Activated naive CD8-positive, alpha-beta T cell treated with anti-CD3 and anti-CD28 coated beads for 36 hours (primary cell): ENCODE data around the gene YEATS4. TPM values are rescaled to one million over a fixed set of nuclear protein-coding genes. Genes with fewer than 3 reads are reported as not detected.

Source experiments
- DNase-seq: peaks from one replicate; pipeline ENCODE4 v3.0.0; 2021
- H3K27ac Mint-ChIP-seq: one replicate; pipeline ENCODE4 v1.8.0; 2022; ENCODE audit warnings: mild to moderate bottlenecking, moderate library complexity, mixed read lengths
- H3K27me3 Mint-ChIP-seq: one replicate; pipeline ENCODE4 v1.8.0; 2022; ENCODE audit warnings: mild to moderate bottlenecking, mixed read lengths
- H3K36me3 Mint-ChIP-seq: one replicate; pipeline ENCODE4 v1.8.0; 2021; ENCODE audit warnings: mild to moderate bottlenecking, mixed read lengths
- H3K4me1 Mint-ChIP-seq: one replicate; pipeline ENCODE4 v1.8.0; 2021; ENCODE audit warnings: mixed read lengths
- H3K4me3 Mint-ChIP-seq: one replicate; pipeline ENCODE4 v1.8.0; 2022; ENCODE audit warnings: mild to moderate bottlenecking, moderate library complexity, mixed read lengths
- H3K9me3 Mint-ChIP-seq: one replicate; pipeline ENCODE4 v1.8.0; 2022; ENCODE audit warnings: mixed read lengths
- total RNA-seq, 2 experiments: library from RNA; stranded (reverse); gene quantifications; one replicate each; pipeline ENCODE4 v1.2.3, GENCODE V29; 2021

Gene YEATS4
- total RNA-seq, 2 experiments from 2014 or later: 58.1 to 59.7 TPM

DNA sequence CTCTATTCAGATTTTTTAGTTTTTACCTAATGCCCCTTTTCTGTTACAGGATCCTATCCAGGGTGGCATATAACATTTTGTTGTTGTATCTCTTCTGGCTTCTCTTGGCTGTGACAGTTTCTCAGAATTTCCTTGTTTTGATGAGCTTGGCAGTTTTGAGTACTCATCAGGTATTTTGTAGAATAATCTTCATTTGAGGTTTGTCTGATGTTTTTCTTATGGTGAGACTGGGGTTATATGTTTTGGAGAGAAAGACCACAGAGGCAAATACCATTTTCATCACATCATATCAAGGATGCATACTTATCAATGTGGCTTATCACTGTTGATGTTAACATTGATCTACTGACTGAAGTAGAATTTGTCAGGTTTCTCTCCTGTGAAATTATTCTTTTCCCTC is 25.4 kb upstream of the YEATS4 start:
- Mint-ChIP-seq H3K27ac (no peak overlapping the region), H3K4me1 (peaks cover 37% of the 10 kb centered on the region)

DNA sequence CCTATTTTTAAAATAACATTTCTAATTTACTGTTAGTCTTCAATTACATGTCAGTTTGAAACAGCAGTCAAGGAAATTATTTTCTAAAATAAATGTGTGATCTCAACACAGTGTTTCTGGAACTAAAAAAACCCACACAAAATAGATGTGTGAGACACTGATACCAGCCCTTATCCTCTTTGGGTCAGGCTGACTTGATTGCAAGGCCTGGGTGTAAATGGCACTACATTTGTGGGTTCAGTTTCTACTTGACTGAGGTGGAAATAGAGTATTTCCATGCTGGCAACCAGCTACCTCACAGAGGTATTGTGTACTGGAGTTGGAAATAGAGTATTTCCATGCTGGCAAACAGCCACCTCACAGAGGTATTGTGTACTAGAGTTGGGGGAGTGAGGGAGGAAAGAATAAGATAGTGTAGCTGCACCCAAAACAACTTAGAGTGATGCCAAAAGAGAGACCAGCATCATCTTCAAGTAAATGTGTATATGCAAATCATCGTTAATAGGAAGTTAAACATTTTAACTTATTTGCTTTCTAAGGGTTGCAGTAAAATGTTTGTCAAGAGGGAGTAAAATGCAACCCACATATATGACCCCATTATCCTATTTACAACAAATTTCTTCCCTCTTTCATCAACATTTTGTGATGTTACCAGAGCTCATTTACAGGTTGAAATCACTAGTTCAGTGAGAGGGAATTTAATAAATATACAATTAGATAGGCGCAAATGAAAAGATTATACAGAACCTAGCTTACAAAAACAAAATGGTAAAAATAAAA is 22.0 kb upstream of the YEATS4 start:
- H3K36me3 Mint-ChIP-seq: no peaks in the 10 kb centered on the region
- H3K27ac Mint-ChIP-seq: no peak overlapping the region
- H3K4me1 Mint-ChIP-seq: peaks cover 23% of the 10 kb centered on the region
- H3K27me3 Mint-ChIP-seq: no peaks in the 10 kb centered on the region
- H3K9me3 Mint-ChIP-seq: no peaks in the 10 kb centered on the region
- H3K4me3 Mint-ChIP-seq: no peak overlapping the region
- DNase-seq: no peak

More for the DNA sequence above, 25.4 kb upstream of the YEATS4 start:
- no peak for DNase-seq
- no peaks in the 10 kb centered on the region for H3K36me3 Mint-ChIP-seq
- no peaks in the 10 kb centered on the region for H3K9me3 Mint-ChIP-seq
- H3K4me3 Mint-ChIP-seq: no peak overlapping the region
- H3K27me3 Mint-ChIP-seq: no peaks in the 10 kb centered on the region

DNA sequence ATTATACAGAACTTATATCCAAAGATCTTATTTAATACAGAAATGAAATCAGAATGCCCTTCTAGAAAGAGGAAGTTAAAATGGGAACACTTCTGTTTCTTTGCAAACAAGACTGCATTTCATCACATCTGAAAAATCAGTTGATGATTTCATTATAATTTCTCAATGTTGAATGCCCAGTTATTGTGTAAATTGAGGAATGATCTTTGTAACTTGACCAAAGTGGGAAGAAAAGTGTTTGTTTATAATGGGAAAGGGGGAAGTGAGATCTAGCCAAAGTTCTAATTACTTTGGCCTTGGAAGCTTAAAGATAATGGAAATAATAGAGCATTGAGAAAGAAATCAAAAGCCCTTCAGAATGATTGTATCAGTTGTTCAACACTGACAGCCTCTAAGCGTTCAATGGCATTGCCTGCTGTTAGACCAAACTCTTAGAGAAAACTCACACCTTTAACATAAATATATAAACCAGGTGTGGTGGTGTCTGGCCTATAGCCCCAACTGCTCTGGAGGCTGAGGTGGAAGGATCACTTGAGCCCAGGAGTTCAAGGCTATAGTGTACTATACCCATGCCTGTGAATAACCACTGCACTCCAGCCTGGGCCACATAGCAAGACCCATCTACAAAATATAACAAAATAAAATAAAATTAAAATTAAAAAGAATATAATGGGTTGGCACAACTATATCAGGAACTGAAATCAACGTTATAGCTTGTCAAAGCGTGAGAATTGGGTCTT is 21.3 kb upstream of the YEATS4 start:
- H3K9me3 Mint-ChIP-seq: no peaks in the 10 kb centered on the region
- no peaks in the 10 kb centered on the region for H3K36me3 Mint-ChIP-seq
- H3K27me3 Mint-ChIP-seq: no peaks in the 10 kb centered on the region
- no peak overlapping the region for H3K4me3 Mint-ChIP-seq
- H3K27ac Mint-ChIP-seq: no peak overlapping the region
- no peak for DNase-seq
- peaks cover 18% of the 10 kb centered on the region for H3K4me1 Mint-ChIP-seq

DNA sequence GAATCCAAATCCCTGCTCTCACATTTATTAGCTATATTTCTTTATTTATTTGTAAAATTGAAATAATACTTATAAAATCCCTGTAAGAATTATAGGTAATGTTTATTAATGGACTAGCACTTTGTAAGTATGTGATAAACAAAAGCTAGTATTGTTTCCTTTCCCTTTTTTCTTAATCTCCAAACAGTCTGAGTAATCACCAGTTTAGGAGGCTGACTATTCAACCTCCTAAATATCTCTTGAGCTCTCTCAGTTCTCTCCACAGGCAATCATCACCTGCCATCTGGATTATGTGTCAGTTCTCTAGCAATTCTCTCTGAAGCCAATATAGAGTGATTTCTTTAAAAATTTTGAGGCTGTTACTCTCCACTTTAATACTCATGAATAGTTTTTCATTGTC is 20.6 kb upstream of the YEATS4 start:
- no peak for DNase-seq
- H3K4me1 Mint-ChIP-seq: peaks cover 17% of the 10 kb centered on the region
- H3K4me3 Mint-ChIP-seq: no peak overlapping the region
- H3K9me3 Mint-ChIP-seq: no peaks in the 10 kb centered on the region
- no peak overlapping the region for H3K27ac Mint-ChIP-seq
- no peaks in the 10 kb centered on the region for H3K36me3 Mint-ChIP-seq
- no peaks in the 10 kb centered on the region for H3K27me3 Mint-ChIP-seq

DNA sequence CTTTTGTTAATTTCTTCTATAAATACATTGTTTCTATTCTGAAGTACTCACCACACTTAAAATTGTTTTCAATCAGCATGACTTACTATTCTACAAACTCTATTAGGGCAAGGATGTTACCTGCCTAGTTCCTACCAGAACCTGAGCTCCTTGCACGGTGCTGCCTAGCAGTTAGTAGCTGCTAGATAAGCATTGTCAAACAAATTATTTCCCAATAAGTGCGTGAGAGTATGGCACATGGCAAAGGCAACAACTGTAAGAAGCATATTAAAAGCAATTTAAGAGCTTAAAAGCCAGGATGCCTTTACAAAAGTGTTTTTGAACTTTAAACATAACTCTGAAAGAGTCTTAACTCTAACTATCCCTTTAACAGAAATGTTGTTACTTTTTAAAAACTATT is 19.5 kb upstream of the YEATS4 start:
- Mint-ChIP-seq H3K36me3 (no peaks in the 10 kb centered on the region), H3K27ac (no peak overlapping the region), H3K4me1 (peaks cover 6% of the 10 kb centered on the region), H3K9me3 (no peaks in the 10 kb centered on the region), H3K27me3 (no peaks in the 10 kb centered on the region), H3K4me3 (no peak overlapping the region)
- DNase-seq: no peak

DNA sequence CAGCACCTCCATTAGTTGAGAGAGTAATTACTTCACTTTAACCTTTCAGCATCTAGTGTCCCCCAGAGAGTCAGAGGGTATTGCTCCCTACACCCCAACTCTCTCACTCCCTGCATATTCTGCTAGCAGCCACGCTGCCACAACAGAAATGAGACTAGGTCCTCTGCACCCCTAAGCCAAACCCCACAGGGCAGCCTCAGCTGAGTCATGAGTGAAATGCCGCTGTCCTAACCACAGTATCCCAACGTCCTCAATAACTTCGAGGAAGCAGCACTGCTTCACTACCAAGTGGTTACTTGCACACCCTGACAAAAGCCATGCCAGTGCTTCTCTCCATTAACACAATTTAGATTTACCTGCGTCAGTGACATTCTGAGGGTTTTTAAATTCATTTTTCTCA is 18.2 kb upstream of the YEATS4 start:
- H3K27me3 Mint-ChIP-seq: no peaks in the 10 kb centered on the region
- H3K36me3 Mint-ChIP-seq: no peaks in the 10 kb centered on the region
- no peaks in the 10 kb centered on the region for H3K9me3 Mint-ChIP-seq
- H3K4me1 Mint-ChIP-seq: peaks cover 6% of the 10 kb centered on the region
- DNase-seq: no peak
- H3K27ac Mint-ChIP-seq: no peak overlapping the region
- no peak overlapping the region for H3K4me3 Mint-ChIP-seq

DNA sequence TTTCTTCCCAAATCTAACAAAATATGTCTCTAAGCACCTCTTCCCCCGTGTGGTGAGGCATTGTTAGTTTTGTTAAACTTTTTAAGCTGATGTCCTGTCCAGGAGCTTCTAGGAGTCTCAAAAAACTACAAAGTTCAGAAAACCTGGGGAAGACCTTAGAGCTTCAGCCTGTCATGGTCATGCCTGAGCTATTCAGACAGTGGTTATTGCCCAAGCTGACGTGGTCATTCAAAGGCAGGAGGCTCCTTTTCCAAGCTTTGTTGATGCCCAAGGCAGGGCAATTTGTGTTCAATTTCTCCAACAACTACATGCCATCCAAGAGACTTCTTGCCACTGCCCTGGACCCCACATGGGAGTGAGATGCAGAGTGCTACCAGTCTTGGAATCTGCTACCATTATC is 17.1 kb upstream of the YEATS4 start:
- H3K4me1 Mint-ChIP-seq: peaks cover 2% of the 10 kb centered on the region
- H3K9me3 Mint-ChIP-seq: no peaks in the 10 kb centered on the region
- H3K4me3 Mint-ChIP-seq: no peak overlapping the region

DNA sequence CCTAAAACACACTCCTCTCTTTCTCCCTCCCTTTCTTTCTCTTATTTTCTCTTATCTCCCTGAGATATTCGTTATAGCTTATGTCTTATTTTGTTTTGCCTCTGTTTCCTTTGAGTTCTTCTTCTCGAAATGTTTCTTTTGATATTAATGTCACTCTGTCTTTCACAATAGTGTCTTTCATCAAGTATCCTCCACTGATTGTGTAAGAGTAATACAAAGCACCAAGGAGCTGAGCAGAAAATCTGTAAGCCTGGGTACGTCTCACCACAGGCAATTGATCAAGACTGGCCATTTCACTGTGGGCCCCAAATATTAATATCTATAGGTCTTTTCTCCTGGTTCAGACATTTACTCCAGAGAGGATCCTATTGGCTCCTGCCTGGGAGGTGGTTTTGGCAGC is 16.2 kb upstream of the YEATS4 start:
- Mint-ChIP-seq H3K9me3 (no peaks in the 10 kb centered on the region), H3K4me3 (no peak overlapping the region), H3K36me3 (no peaks in the 10 kb centered on the region), H3K27ac (no peak overlapping the region), H3K4me1 (no peaks in the 10 kb centered on the region), H3K27me3 (no peaks in the 10 kb centered on the region)
- DNase-seq: no peak

More for the DNA sequence above, 17.1 kb upstream of the YEATS4 start:
- Mint-ChIP-seq H3K27me3 (no peaks in the 10 kb centered on the region), H3K36me3 (no peaks in the 10 kb centered on the region), H3K27ac (no peak overlapping the region)
- no peak for DNase-seq

DNA sequence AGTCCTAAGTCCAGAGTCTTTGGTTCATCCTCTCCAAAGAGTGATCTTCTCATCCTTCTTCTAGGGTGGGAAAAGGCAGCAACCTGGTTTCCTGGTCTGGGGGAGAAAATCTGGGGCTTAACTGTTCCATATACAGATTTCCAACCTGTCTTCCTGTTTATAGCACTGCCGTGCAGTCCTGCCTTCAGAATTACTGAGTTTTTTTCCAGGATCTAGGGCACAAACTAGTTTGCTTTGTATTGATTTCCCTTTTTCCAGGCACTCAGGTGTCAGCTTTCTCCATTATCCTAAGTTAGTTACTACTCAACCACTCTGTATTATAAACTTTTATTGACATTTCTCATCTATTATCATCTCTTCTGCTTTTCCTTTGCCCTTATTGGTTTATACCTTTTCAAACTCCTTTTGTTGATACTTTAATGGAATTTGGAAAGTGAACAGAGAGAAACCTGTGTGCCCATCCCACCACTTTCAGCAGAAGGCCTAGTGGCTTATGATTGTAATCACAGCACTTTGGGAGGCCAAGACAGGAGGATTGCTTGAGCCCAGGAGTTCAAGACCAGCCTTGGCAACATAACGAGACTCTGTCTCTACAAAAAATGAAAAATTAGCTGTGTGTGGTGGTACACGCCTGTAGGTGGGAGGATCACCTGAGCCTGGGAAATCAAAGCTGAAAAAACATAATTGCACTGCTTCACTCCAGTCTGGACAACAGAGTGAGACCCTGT is 15.5 kb upstream of the YEATS4 start:
- Mint-ChIP-seq H3K36me3 (no peaks in the 10 kb centered on the region), H3K27me3 (no peaks in the 10 kb centered on the region), H3K27ac (no peak overlapping the region), H3K4me1 (no peaks in the 10 kb centered on the region), H3K4me3 (no peak overlapping the region), H3K9me3 (no peaks in the 10 kb centered on the region)
- DNase-seq: no peak

DNA sequence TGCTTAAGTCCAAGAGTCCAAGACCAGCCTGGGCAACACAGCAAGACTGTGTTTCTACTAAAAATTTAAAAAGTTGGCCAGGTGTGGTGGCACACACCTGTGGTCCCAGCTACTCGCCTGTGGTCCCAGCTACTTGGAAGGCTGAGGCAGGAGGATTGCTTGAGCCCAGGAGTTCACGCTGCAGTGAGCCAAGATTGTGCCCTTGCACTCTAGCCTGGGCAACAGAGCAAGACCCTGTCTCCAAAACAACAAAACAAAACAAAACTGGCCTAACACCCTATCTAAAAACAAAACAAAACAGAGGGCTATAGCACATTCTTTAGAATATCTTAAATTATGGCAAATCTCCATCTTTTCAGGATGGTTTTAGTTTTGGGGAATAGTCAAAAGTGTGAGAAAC is 14.5 kb upstream of the YEATS4 start:
- H3K27ac Mint-ChIP-seq: no peak overlapping the region
- no peak overlapping the region for H3K4me3 Mint-ChIP-seq
- H3K36me3 Mint-ChIP-seq: no peaks in the 10 kb centered on the region
- H3K9me3 Mint-ChIP-seq: no peaks in the 10 kb centered on the region
- no peaks in the 10 kb centered on the region for H3K27me3 Mint-ChIP-seq
- H3K4me1 Mint-ChIP-seq: no peaks in the 10 kb centered on the region
- DNase-seq: no peak

DNA sequence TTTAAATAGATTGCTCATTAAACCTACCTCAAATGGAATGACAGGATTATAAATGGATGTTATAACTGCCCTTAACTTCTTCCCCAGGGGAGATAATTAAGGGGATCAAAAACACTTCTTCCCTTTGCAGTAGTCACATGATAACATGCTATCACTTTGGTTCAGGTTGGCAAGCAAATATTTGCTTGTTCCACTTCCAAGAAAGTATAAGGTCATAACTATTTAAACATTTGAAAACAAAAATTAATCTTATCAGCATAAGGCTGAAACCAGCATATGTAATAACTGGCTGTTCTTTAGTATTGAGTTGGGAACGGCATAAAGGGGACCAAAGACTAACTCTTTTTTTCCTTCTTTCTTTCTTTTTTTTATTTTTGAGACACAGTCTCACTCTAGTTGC is 13.8 kb upstream of the YEATS4 start:
- no peaks in the 10 kb centered on the region for H3K36me3 Mint-ChIP-seq
- no peak for DNase-seq
- H3K27ac Mint-ChIP-seq: no peak overlapping the region
- H3K9me3 Mint-ChIP-seq: no peaks in the 10 kb centered on the region
- no peak overlapping the region for H3K4me3 Mint-ChIP-seq
- H3K27me3 Mint-ChIP-seq: no peaks in the 10 kb centered on the region
- H3K4me1 Mint-ChIP-seq: no peaks in the 10 kb centered on the region

DNA sequence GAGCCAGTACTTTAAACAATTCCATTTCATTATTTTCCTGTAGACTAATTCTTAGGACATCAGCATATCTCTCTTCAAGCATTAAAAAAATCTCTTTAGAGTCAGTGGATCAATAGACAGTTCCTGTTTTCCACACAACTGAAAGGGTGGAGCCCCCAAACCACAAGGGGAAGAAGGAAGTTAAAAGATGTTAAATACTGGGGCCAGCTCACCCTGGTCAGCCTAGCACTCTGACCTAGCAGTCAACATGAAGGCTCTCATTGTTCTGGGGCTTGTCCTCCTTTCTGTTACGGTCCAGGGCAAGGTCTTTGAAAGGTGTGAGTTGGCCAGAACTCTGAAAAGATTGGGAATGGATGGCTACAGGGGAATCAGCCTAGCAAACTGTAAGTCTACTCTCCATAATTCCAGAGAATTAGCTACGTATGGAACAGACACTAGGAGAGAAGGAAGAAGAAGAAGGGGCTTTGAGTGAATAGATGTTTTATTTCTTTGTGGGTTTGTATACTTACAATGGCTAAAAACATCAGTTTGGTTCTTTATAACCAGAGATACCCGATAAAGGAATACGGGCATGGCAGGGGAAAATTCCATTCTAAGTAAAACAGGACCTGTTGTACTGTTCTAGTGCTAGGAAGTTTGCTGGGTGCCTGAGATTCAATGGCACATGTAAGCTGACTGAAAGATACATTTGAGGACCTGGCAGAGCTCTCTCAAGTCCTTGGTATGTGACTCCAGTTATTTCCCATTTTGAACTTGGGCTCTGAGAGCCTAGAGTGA is 11.2 kb upstream of the YEATS4 start, which contains the start of gene LYZ:
LYZ (plus strand) TSS at position 220 of the 777 bp plus-strand sequence; CDS start at position 248, 28 bp downstream.
- H3K9me3 Mint-ChIP-seq: no peaks in the 10 kb centered on the region
- no peaks in the 10 kb centered on the region for H3K27me3 Mint-ChIP-seq
- no peaks in the 10 kb centered on the region for H3K36me3 Mint-ChIP-seq
- H3K27ac Mint-ChIP-seq: no peak within 1 kb of the TSS
- no peaks in the 10 kb centered on the region for H3K4me1 Mint-ChIP-seq
- no peak for DNase-seq
- H3K4me3 Mint-ChIP-seq: no peak within 1 kb of the TSS

DNA sequence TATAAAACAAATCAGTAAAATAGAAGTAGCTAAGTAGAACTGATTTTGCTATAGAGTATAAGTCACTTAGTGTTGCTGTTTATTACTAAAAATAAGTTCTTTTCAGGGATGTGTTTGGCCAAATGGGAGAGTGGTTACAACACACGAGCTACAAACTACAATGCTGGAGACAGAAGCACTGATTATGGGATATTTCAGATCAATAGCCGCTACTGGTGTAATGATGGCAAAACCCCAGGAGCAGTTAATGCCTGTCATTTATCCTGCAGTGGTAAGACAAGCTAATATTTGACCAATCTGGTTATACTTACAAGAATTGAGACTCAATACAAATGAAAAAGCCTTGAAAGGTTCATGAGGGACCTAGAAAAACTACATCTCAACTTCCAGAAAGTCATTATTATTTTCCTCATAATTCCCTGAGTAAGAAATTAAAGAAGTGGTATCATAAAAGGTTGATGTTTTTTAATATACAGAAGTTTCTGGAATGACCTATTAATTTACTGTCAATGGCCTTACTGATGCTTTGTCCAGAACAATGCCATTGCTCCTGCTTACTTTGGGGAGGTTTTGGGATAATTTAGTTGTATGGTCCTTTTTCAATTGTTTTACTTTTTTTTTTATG is 9.4 kb upstream of the YEATS4 start:
- Mint-ChIP-seq H3K27me3 (no peaks in the 10 kb centered on the region), H3K4me3 (no peak overlapping the region), H3K36me3 (no peaks in the 10 kb centered on the region), H3K27ac (no peak overlapping the region), H3K4me1 (no peaks in the 10 kb centered on the region), H3K9me3 (no peaks in the 10 kb centered on the region)
- no peak for DNase-seq

DNA sequence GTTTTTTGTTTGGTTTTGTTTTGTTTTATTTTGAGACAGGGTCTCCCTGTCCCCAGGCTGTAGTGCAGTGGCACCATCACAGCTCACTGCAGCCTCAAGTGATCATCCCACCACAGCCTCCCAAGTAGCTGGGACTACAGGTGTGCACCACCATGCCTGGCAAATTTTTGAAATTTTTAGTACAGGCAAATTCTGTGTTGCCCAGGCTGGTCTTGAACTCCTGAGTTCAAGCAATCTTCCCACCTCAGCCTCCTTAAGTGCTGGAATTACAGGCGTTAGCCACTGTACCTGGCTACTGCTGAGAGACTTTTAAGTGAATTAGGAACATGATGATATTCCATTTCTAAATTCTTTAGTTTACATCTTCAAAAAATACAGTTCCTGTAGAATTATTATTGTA is 8.8 kb upstream of the YEATS4 start:
- no peaks in the 10 kb centered on the region for H3K36me3 Mint-ChIP-seq
- no peak for DNase-seq
- no peaks in the 10 kb centered on the region for H3K4me1 Mint-ChIP-seq
- no peaks in the 10 kb centered on the region for H3K27me3 Mint-ChIP-seq
- no peaks in the 10 kb centered on the region for H3K9me3 Mint-ChIP-seq
- no peak overlapping the region for H3K27ac Mint-ChIP-seq
- no peak overlapping the region for H3K4me3 Mint-ChIP-seq
